H9 (cell line): ENCODE measurements around the gene PRX. TPM values are rescaled to one million over a fixed set of nuclear protein-coding genes. Genes with fewer than 3 reads are reported as not detected.

ENCODE experiments used
- DNase-seq: peaks from one replicate; pipeline ENCODE4 v3.0.0-alpha.2; 2017
- H2AFZ ChIP-seq: one replicate; pipeline ENCODE4 v1.6.1; 2013; ENCODE audit warnings: mild to moderate bottlenecking, low read length, control low read depth, moderate library complexity
- H2AK5ac ChIP-seq: 2 replicates; pipeline ENCODE4 v1.6.1; 2013; ENCODE audit warnings: low read length, control low read depth, mixed read lengths; ENCODE audit not compliant: insufficient read length
- H2BK120ac ChIP-seq: one replicate; pipeline ENCODE4 v1.6.1; 2013; ENCODE audit warnings: low read depth, mild to moderate bottlenecking, low read length, control low read depth, inconsistent platforms; ENCODE audit not compliant: poor library complexity, severe bottlenecking
- H2BK12ac ChIP-seq: 2 replicates; pipeline ENCODE4 v1.6.1; 2013; ENCODE audit warnings: low read length, control low read depth, mixed read lengths, low read depth; ENCODE audit not compliant: insufficient read length
- H2BK15ac ChIP-seq: 2 replicates; pipeline ENCODE4 v1.6.1; 2013; ENCODE audit warnings: low read depth, low read length, control low read depth
- H2BK20ac ChIP-seq: one replicate; pipeline ENCODE4 v1.6.1; 2013; ENCODE audit warnings: low read depth, mild to moderate bottlenecking, low read length, control low read depth, inconsistent platforms; ENCODE audit not compliant: poor library complexity, severe bottlenecking
- H2BK5ac ChIP-seq: 2 replicates; pipeline ENCODE4 v1.6.1; 2013; ENCODE audit warnings: low read length, control low read depth, mixed read lengths; ENCODE audit not compliant: insufficient read length
- H3K14ac ChIP-seq: 2 replicates; pipeline ENCODE4 v1.6.1; 2013; ENCODE audit warnings: low read length, control low read depth; ENCODE audit not compliant: insufficient read depth
- H3K18ac ChIP-seq: 2 replicates; pipeline ENCODE4 v1.6.1; 2013; ENCODE audit warnings: low read depth, mild to moderate bottlenecking, mixed read lengths, low read length, control low read depth; ENCODE audit not compliant: insufficient read length
- H3K23ac ChIP-seq: 2 replicates; pipeline ENCODE4 v1.6.1; 2013; ENCODE audit warnings: low read length, control low read depth, mixed read lengths, low read depth; ENCODE audit not compliant: insufficient read length
- H3K23me2 ChIP-seq: 2 replicates; pipeline ENCODE4 v1.6.1; 2013; ENCODE audit warnings: low read depth, mild to moderate bottlenecking, mixed read lengths, low read length, control low read depth; ENCODE audit not compliant: insufficient read length, poor library complexity, severe bottlenecking
- H3K27ac ChIP-seq: 2 replicates; pipeline ENCODE4 v1.5.1; 2013; ENCODE audit warnings: low read length, control low read depth, mixed read lengths, low read depth; ENCODE audit not compliant: insufficient read length
- H3K27me3 ChIP-seq: 2 replicates; pipeline ENCODE4 v1.6.1; 2013; ENCODE audit warnings: low read length, control low read depth, inconsistent platforms; ENCODE audit not compliant: insufficient read depth
- H3K4ac ChIP-seq: 2 replicates; pipeline ENCODE4 v1.6.1; 2013; ENCODE audit warnings: low read depth, mild to moderate bottlenecking, control low read depth, inconsistent platforms, low read length, moderate library complexity
- H3K4me1 ChIP-seq: 2 replicates; pipeline ENCODE4 v1.6.1; 2013; ENCODE audit warnings: low read length, control low read depth, inconsistent platforms; ENCODE audit not compliant: insufficient read depth
- H3K4me2 ChIP-seq: 2 replicates; pipeline ENCODE4 v1.6.1; 2013; ENCODE audit warnings: low read length, control low read depth, mixed read lengths; ENCODE audit not compliant: insufficient read length, insufficient read depth
- H3K56ac ChIP-seq: 2 replicates; pipeline ENCODE4 v1.6.1; 2013; ENCODE audit warnings: low read depth, mild to moderate bottlenecking, mixed read lengths, low read length, control low read depth; ENCODE audit not compliant: insufficient read length
- H3K79me1 ChIP-seq: 2 replicates; pipeline ENCODE4 v1.6.1; 2013; ENCODE audit warnings: low read depth, mild to moderate bottlenecking, moderate library complexity, low read length, control low read depth, inconsistent platforms; ENCODE audit not compliant: insufficient read depth, poor library complexity, severe bottlenecking
- H3K79me2 ChIP-seq: 2 replicates; pipeline ENCODE4 v1.6.1; 2013; ENCODE audit warnings: low read length, control low read depth, inconsistent platforms; ENCODE audit not compliant: insufficient read depth
- H3K9ac ChIP-seq: 2 replicates; pipeline ENCODE4 v1.6.1; 2013; ENCODE audit warnings: low read length, control low read depth, mixed read lengths; ENCODE audit not compliant: insufficient read length; ENCODE audit errors: extremely low read depth
- H3K9me3 ChIP-seq: one replicate; pipeline ENCODE4 v1.6.1; 2013; ENCODE audit warnings: low read depth, low read length, inconsistent platforms; ENCODE audit not compliant: control insufficient read depth
- H3T11ph ChIP-seq: one replicate; pipeline ENCODE4 v1.6.1; 2013; ENCODE audit warnings: mild to moderate bottlenecking, low read length, control low read depth, inconsistent platforms
- H4K20me1 ChIP-seq: one replicate; pipeline ENCODE4 v1.6.1; 2013; ENCODE audit not compliant: control insufficient read depth, insufficient read length, insufficient read depth
- H4K5ac ChIP-seq: 2 replicates; pipeline ENCODE4 v1.6.1; 2013; ENCODE audit warnings: low read depth, mild to moderate bottlenecking, mixed read lengths, low read length, control low read depth; ENCODE audit not compliant: insufficient read length
- H4K8ac ChIP-seq: replicated peaks from 2 replicates; pipeline ENCODE4 v1.6.1; 2013; ENCODE audit warnings: low read length, control low read depth, mixed read lengths, low read depth; ENCODE audit not compliant: insufficient read length
- H4K91ac ChIP-seq: 2 replicates; pipeline ENCODE4 v1.6.1; 2013; ENCODE audit warnings: low read depth, mild to moderate bottlenecking, moderate library complexity, mixed read lengths, low read length, control low read depth; ENCODE audit not compliant: insufficient read length
- H3K27ac Mint-ChIP-seq, 3 experiments: 2 replicates in 2 of 3; 3 replicates in 1 of 3; pipeline ENCODE4 v1.8.0; 2020 to 2021; ENCODE audit warnings: mixed read lengths in 3 of 3, mild to moderate bottlenecking in 1 of 3, moderate library complexity in 1 of 3
- H3K27me3 Mint-ChIP-seq: 2 replicates; pipeline ENCODE4 v1.8.0; 2021; ENCODE audit warnings: low read depth, mild to moderate bottlenecking, moderate library complexity, mixed read lengths
- H3K36me3 Mint-ChIP-seq, 3 experiments: 2 replicates in 2 of 3; 3 replicates in 1 of 3; pipeline ENCODE4 v1.8.0; 2020 to 2021; ENCODE audit warnings: low read depth in 3 of 3, mixed read lengths in 3 of 3; ENCODE audit not compliant: insufficient read depth in 1 of 3
- H3K4me1 Mint-ChIP-seq, 2 experiments: 2 replicates each; pipeline ENCODE4 v1.8.0; 2020; ENCODE audit warnings: mixed read lengths in 2 of 2
- H3K4me3 Mint-ChIP-seq, 2 experiments: 2 replicates in 1 of 2; 3 replicates in 1 of 2; pipeline ENCODE4 v1.8.0; 2020 to 2021; ENCODE audit warnings: mild to moderate bottlenecking in 2 of 2, mixed read lengths in 2 of 2, moderate library complexity in 1 of 2
- H3K9me3 Mint-ChIP-seq, 2 experiments: 2 replicates in 1 of 2; 3 replicates in 1 of 2; pipeline ENCODE4 v1.8.0; 2020; ENCODE audit warnings: mild to moderate bottlenecking in 2 of 2, mixed read lengths in 2 of 2, moderate library complexity in 1 of 2
- CTCF ChIP-seq: fragments of 200-600 bp; sonication (generic); conservative IDR thresholded peaks from 3 replicates; pipeline ENCODE4 v1.8.0; 2021; ENCODE audit warnings: antibody characterized with exemption, mild to moderate bottlenecking
- WGBS: extraction: QIAGEN DNeasy Blood & Tissue Kit; methylation state at CpG from one replicate; pipeline ENCODE4 v1.1.7; 2013; ENCODE audit warnings: missing lambda C conversion rate, low lambda C conversion rate, mixed read lengths; ENCODE audit not compliant: insufficient read length; ENCODE audit errors: extremely low coverage; 5-methylcytosine and 5-hydroxymethylcytosine counted together
- total RNA-seq: library from RNA; stranded (reverse); gene quantifications from 2 replicates; pipeline ENCODE4 v1.2.1, GENCODE V29; 2021

The PRX gene
- total RNA-seq, 1 experiment from 2014 or later: 4.0 TPM

- Histone ChIP-seq H3K9ac (no peak overlapping the region), H4K5ac (no peak overlapping the region), H2BK15ac (no peak overlapping the region), H3K4ac (no peak overlapping the region), H3K56ac (no peak overlapping the region), H3K27ac (no peak overlapping the region), H3K79me1 (no peaks in the 10 kb centered on the region), H3K23ac (no peak overlapping the region), H2BK12ac (no peak overlapping the region), H3K4me2 (no peak overlapping the region), H3K23me2 (no peaks in the 10 kb centered on the region), H2BK120ac (no peak overlapping the region), H3K4me1 (no peaks in the 10 kb centered on the region; the same call in 1 of the 2 replicates), H3K14ac (no peak overlapping the region), H2BK5ac (no peak overlapping the region), H3K9me3 (no peaks in the 10 kb centered on the region), H3T11ph (no peak overlapping the region), H3K18ac (no peak overlapping the region), H4K8ac (no peak overlapping the region), H2AFZ (no peak overlapping the region), H4K91ac (no peak overlapping the region), H4K20me1 (no peaks in the 10 kb centered on the region), H3K27me3 (no peaks in the 10 kb centered on the region), H2BK20ac (no peak overlapping the region), H3K79me2 (no peaks in the 10 kb centered on the region), H2AK5ac (no peak overlapping the region)
- no peak for TF ChIP-seq CTCF
- DNase-seq: no peak
- H3K27ac Mint-ChIP-seq: no peak overlapping the region
- WGBS: no CpG with 5 or more reads among the region's 3 CpGs
- no peaks in the 10 kb centered on the region; a peak in 2 of 7 replicates for H3K36me3 Mint-ChIP-seq
- peaks cover 5 to 9% of the 10 kb centered on the region in 2 experiments for H3K4me1 Mint-ChIP-seq
- peaks cover 4% of the 10 kb centered on the region for H3K27me3 Mint-ChIP-seq
- no peak overlapping the region for H3K4me3 Mint-ChIP-seq
- no peaks in the 10 kb centered on the region; a peak in 1 of 5 replicates for H3K9me3 Mint-ChIP-seq
Measured at GRCh38 chr19:40460185-40460584, 47.0 kb upstream of the PRX start.
